ENCODE results near the gene ZXDC. TPM values are rescaled to one million over a fixed set of nuclear protein-coding genes. Genes with fewer than 3 reads are reported as not detected.

Gene ZXDC
- total RNA-seq, 1 experiment from 2014 or later, result 28.3 TPM

DNA sequence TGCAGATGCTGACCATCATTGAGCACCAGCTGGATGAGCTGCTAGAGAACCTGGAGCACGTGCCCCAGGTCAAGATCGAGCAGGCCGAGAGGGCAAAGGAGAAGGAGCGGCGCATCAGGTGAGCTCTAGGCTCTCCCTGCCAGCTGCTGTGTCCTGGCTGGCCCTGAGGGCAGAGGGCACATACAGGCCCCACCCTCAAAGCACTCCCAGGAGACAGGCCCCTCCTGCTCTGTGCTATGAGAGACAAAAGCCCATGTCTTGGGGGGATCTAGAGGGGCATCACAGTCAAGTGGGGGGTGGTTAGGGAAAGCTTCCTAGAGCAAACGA is 41.5 kb downstream of the ZXDC start:
- Histone ChIP-seq H2BK12ac (ENCODE audit: insufficient read length, low read depth, low read length) (no peak overlapping the region), H3K23me2 (ENCODE audit: insufficient read length, low read depth, low read length, poor library complexity, severe bottlenecking) (no peaks in the 10 kb centered on the region), H3K27me3 (ENCODE audit: insufficient read depth, low read length) (no peaks in the 10 kb centered on the region), H3K4ac (ENCODE audit: low read depth, low read length) (no peak overlapping the region), H3K27ac (ENCODE audit: insufficient read length, low read depth, low read length) (no peak overlapping the region), H2BK120ac (ENCODE audit: low read depth, low read length, poor library complexity, severe bottlenecking) (no peak overlapping the region), H2BK5ac (ENCODE audit: insufficient read length, low read length) (no peak overlapping the region), H3K79me1 (ENCODE audit: insufficient read depth, low read depth, low read length, poor library complexity, severe bottlenecking) (no peaks in the 10 kb centered on the region), H4K91ac (ENCODE audit: insufficient read length, low read depth, low read length) (no peak overlapping the region), H3K79me2 (ENCODE audit: insufficient read depth, low read length) (no peaks in the 10 kb centered on the region), H2AFZ (ENCODE audit: low read length) (no peak overlapping the region), H4K8ac (replicated peaks; ENCODE audit: insufficient read length, low read depth, low read length) (no peak overlapping the region), H3T11ph (ENCODE audit: low read length) (no peak overlapping the region), H3K9ac (ENCODE audit: extremely low read depth, insufficient read length, low read length) (no peak overlapping the region), H3K18ac (ENCODE audit: insufficient read length, low read depth, low read length) (no peak overlapping the region), H3K4me2 (ENCODE audit: insufficient read depth, insufficient read length, low read length) (no peak overlapping the region), H4K5ac (ENCODE audit: insufficient read length, low read depth, low read length) (no peak overlapping the region), H3K56ac (ENCODE audit: insufficient read length, low read depth, low read length) (no peak overlapping the region), H3K9me3 (ENCODE audit: control insufficient read depth, low read depth, low read length) (no peaks in the 10 kb centered on the region), H4K20me1 (ENCODE audit: control insufficient read depth, insufficient read depth, insufficient read length) (no peaks in the 10 kb centered on the region), H3K14ac (ENCODE audit: insufficient read depth, low read length) (no peak overlapping the region), H3K4me1 (ENCODE audit: insufficient read depth, low read length) (no peaks in the 10 kb centered on the region), H3K23ac (ENCODE audit: insufficient read length, low read depth, low read length) (no peak overlapping the region), H2BK15ac (ENCODE audit: low read depth, low read length) (no peak overlapping the region), H2AK5ac (ENCODE audit: insufficient read length, low read length) (no peak overlapping the region), H2BK20ac (ENCODE audit: low read depth, low read length, poor library complexity, severe bottlenecking) (no peak overlapping the region)
- peaks cover 2 to 28% (median 26%) of the 10 kb centered on the region in 3 experiments; a peak in 6 of 7 replicates for H3K36me3 Mint-ChIP-seq (ENCODE audit: insufficient read depth in 1 of 3, low read depth in 3 of 3)
- peaks cover 4 to 7% of the 10 kb centered on the region in 2 experiments for H3K4me1 Mint-ChIP-seq
- TF ChIP-seq, protein P1, sequence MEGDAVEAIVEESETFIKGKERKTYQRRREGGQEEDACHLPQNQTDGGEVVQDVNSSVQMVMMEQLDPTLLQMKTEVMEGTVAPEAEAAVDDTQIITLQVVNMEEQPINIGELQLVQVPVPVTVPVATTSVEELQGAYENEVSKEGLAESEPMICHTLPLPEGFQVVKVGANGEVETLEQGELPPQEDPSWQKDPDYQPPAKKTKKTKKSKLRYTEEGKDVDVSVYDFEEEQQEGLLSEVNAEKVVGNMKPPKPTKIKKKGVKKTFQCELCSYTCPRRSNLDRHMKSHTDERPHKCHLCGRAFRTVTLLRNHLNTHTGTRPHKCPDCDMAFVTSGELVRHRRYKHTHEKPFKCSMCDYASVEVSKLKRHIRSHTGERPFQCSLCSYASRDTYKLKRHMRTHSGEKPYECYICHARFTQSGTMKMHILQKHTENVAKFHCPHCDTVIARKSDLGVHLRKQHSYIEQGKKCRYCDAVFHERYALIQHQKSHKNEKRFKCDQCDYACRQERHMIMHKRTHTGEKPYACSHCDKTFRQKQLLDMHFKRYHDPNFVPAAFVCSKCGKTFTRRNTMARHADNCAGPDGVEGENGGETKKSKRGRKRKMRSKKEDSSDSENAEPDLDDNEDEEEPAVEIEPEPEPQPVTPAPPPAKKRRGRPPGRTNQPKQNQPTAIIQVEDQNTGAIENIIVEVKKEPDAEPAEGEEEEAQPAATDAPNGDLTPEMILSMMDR (conservative IDR thresholded peaks at IDR 0.05), result no peak
- peak overlapping the region in 2 of 3 experiments; percentile 17 to 87; a peak in 3 of 7 replicates for H3K27ac Mint-ChIP-seq
- no CpG with 5 or more reads among the region's 6 CpGs for WGBS (ENCODE audit: extremely low coverage, insufficient read length, low lambda C conversion rate)
- H3K27me3 Mint-ChIP-seq (ENCODE audit: low read depth), result no peaks in the 10 kb centered on the region
- H3K4me3 Mint-ChIP-seq, result no peak overlapping the region
- peak; percentile 21 for DNase-seq
- no peaks in the 10 kb centered on the region for H3K9me3 Mint-ChIP-seq
